GM12892 (cell line): Measurements from ENCODE around the gene ATIC.

Source experiments
- POLR2A ChIP-seq: IDR thresholded peaks from 2 replicates; pipeline ENCODE4 v1.6.1; 2011; ENCODE audit warnings: low read depth, low read length, control low read depth
- POLR2AphosphoS5 ChIP-seq: IDR thresholded peaks from 2 replicates; pipeline ENCODE4 v1.6.1; 2011; ENCODE audit warnings: low read depth, low read length, control low read depth
- TAF1 ChIP-seq: IDR thresholded peaks from 2 replicates; pipeline ENCODE4 v1.6.1; 2011; ENCODE audit warnings: low read depth, mild to moderate bottlenecking, control low read depth, low read length, borderline replicate concordance

- TF ChIP-seq POLR2A (no peak), TAF1 (no peak), POLR2AphosphoS5 (no peak)
Observed at GRCh38 chr2:215399067-215399716, 87.3 kb downstream of the ATIC start.
